ENCODE results near the gene DLEC1. TPM values are rescaled to one million over a fixed set of nuclear protein-coding genes. Genes with fewer than 3 reads are reported as not detected.
A peak's percentile ranks its signal among the peaks of the same experiment; 100 is the strongest.
"Not testable (repeated sequence)": the region's sequence is repeated elsewhere in the genome, so short reads cannot be mapped to it uniquely, and the experiment has no call there.

DLEC1 gene
- total RNA-seq, 1 experiment from 2014 or later = 0.58 TPM

GRCh38 chr3:38084334-38085310 lies 45.6 kb downstream of the DLEC1 start:
- DNase-seq (ENCODE audit: low spot score) = peak; percentile 38

DNA sequence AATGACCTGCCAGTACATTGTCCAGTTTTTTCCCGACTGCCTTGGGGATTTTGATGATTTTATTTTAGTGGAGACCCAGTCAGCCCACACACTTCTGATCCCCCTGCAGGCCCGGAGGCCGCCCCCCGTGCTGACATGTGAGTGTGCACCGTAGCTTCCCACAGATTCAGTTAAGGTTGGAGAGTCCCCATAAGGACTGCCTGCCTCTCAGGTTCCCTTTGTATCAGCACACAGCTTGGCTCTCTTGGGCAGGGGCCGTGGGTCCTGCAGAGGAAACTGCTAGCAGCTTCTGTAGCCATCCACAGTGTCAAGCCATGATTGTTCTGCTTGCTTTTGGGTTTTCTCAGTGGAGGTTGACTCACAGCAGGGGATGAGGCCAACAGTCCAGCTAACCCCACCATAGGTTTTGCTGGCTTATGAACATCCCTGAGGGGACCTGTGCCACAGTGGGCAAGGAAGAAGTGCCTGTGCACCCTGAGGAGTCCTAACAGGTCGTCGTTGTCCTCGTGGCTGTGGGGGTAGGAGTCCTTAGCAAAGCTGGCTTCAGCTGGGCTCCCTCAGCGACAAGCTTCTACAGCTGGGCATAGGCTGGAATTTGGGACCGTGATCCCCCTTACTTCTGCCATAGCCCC lies 46.4 kb downstream of the DLEC1 start:
- no peak for DNase-seq (ENCODE audit: low spot score)

- DNase-seq (ENCODE audit: low spot score) = no peak
Observed at GRCh38 chr3:38085943-38086324, 46.9 kb downstream of the DLEC1 start.

DNA sequence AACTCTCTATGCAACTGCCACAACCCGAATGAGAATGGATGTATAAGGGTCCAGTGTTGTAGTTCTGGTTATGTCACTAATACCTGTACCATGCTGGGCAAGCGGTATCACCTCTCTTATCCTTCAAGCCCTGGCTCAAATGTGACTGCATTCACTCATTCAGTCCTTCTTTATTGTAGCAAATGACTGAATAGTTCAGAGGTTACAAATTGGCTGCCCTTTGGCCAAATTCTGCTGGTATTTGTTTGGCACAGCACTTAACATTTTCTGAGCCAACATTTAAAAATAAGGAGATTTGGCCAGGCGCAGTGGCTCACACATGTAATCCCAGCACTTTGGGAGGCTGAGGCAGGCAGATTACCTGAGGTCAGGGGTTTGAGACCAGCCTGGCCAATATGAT lies 47.5 kb downstream of the DLEC1 start:
- DNase-seq (ENCODE audit: low spot score) = no peak

- not testable (repeated sequence) for DNase-seq (ENCODE audit: low spot score)
Observed at GRCh38 chr3:38087278-38087677, 48.3 kb downstream of the DLEC1 start.

DNA sequence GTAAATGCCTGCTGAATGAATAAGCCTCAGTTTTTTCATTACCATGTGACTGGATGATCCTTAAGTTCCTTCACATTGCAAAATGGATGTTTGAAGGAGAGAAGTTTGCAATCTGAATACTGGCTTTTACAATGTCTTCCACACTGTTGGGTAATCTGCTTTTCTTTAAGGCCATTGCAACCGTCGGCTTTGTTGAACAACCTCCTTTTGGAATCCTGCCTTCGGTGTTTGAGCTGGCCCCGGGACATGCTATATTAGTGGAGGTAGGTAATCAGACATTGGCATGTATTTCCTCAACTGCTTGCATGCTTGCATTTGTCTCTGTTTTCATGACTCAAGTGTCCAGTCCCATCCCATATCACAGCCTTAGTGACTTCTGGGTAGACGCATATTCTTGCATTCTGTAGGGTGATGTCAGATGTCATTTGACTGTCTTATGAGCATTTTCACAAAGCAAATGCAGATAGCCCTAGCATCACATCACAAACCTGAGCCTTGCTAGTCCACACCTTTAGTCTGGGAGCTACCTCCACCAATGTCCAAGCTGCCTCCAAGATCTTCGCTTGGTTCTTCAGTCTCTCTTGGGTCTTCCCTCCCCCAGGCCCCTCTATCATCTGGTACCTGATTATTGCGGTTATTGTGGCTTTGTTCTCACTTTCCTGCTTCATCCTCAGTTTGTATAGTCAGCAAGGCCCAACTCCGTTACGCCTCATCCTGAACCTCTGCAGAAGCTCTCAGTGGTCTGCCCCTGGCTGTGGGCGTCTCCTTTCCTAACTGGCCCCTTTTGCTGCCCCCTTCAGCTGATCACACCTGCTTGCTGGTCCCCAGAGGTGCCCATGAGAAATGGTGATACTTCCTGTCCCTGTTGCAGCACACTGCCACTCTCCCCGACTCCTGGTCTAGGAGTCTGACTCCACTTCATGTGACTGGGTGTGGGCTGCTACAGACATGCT lies 49.4 kb downstream of the DLEC1 start:
- DNase-seq (ENCODE audit: low spot score) = no peak

- no peak for DNase-seq (ENCODE audit: low spot score)
Observed at GRCh38 chr3:38089163-38089562, 50.2 kb downstream of the DLEC1 start.

GRCh38 chr3:38090453-38090852 lies 51.4 kb downstream of the DLEC1 start:
- DNase-seq (ENCODE audit: low spot score) = no peak

DNA sequence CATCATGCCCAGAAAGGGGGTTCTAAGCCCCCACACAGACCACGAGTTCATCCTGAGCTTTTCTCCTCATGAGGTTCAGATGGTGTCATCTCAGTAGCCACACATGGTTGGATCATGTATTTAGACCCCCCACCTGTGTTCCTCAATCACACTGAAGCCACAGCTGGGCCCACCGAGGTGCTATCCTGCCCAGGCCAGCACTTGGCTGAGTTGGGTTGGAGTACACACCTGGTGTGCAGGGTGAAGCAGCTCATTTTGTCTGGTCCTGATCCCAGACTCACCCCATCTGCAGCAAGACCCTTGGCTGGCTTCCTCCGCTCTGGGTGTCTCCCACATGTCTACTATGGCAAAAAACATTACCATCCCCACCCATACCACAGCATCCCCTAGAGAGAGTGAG lies 56.0 kb downstream of the DLEC1 start:
- DNase-seq (ENCODE audit: low spot score) = no peak

GRCh38 chr3:38095669-38096483 lies 56.9 kb downstream of the DLEC1 start:
- no peak for DNase-seq (ENCODE audit: low spot score)

DNA sequence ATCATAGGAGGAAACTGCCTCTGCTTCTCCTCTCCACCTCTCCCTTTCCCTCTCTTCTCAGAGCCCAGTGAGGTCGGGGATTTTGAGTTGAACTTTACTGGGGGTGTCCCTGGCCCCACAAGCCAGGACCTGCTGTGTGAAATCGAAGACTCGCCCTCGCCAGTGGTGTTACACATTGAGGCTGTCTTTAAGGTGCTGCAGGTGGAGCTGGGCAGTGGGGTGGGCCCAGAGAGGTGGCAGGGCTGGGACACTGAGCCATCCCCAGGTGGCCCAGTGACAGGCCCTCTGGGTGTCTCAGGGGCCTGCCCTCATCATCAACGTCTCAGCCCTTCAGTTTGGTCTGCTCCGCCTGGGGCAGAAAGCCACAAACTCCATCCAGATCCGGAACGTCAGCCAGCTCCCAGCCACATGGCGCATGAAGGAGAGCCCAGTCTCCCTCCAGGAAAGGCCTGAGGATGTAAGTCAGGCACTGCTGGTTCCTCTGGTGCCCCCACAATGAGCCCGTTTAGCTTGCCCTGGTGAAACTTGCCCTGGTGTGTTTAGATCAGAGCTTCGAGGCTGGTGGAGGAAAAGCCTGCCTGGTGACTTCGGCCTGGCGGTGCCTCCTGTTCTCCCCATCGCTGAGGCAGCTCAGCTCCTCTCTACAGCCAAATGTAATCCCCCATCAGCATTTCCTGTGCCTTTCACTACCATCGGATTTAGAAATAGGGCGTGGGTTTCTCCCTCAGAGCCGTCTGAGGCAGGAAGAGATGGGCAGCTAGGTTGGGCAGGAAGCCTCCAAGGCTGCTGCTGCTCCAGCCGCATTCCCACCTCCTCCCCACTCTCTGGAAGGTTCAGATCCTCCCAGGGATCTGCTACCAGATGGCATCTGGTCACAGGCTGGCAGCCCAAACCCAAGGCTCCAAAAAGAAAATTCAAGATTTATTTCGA lies 58.7 kb downstream of the DLEC1 start:
- no peak for DNase-seq (ENCODE audit: low spot score)

GRCh38 chr3:38098376-38098723 lies 59.3 kb downstream of the DLEC1 start:
- no peak for DNase-seq (ENCODE audit: low spot score)

GRCh38 chr3:38099518-38099917 lies 60.5 kb downstream of the DLEC1 start:
- DNase-seq (ENCODE audit: low spot score) = no peak

DNA sequence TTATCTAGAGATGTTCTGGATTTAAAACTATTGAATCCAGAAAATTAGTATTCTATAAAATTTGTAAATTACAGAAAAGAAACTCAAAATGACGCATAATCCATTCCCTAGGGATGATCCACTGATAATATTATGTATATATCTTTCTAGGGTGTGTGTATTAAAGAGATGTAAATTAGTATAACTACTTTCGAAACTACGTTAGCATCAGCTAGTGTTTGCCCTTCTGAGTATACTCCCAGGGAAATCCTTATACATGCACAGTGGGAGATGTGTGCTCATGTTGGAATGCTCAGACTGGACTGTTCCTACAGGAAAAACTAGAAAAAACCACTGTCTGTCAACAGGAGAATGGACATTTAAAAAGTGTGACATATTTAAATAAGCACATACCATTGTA lies 61.5 kb downstream of the DLEC1 start:
- DNase-seq (ENCODE audit: low spot score) = no peak

DNA sequence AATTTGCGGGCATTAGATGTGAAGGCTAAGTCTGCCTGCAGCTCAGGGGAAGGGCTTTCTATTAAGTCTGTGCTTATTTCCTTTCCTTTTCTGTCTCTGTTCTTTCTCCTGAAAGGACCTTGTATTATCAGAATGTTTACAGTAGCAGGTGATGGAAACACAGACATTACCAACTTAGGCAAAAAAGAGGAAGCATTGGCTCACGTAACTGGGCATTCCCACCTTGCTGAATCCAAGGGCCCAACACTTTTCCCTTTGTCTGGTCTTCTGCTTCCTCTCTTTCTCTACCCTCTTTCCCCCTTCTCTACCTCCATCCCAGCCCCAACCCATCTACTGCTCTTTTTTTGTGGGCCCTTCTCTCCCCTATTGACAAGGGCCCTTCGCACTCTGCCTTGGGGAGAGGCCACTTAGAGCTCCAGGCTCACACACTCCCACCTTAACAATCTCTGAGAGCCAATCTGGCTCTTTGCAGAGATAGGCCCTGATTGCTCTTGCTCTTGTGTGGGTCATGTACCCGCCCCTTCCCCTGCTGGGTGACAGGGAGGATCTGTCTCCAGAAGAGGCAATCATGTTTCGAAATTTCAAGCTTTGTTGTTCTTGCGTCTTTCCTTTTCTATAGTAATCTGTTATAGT lies 62.9 kb downstream of the DLEC1 start:
- no peak for DNase-seq (ENCODE audit: low spot score)

GRCh38 chr3:38102444-38102814 lies 63.4 kb downstream of the DLEC1 start:
- DNase-seq (ENCODE audit: low spot score) = no peak

- no peak for DNase-seq (ENCODE audit: low spot score)
Observed at GRCh38 chr3:38105525-38105924, 66.5 kb downstream of the DLEC1 start.

- DNase-seq (ENCODE audit: low spot score) = no peak
Observed at GRCh38 chr3:38107911-38108648, 69.1 kb downstream of the DLEC1 start.
